NCI-H187 (cell line): ENCODE results near the gene THOC2.
A peak's percentile ranks its signal among the peaks of the same experiment; 100 is the strongest.
"Not testable (repeated sequence)": the region's sequence is repeated elsewhere in the genome, so short reads cannot be mapped to it uniquely, and the experiment has no call there.

Experiments
- DNase-seq, 2 experiments: peaks; one replicate each; lab custom pipeline; 2025; lab: John Stamatoyannopoulos, UW

Gene THOC2

DNA sequence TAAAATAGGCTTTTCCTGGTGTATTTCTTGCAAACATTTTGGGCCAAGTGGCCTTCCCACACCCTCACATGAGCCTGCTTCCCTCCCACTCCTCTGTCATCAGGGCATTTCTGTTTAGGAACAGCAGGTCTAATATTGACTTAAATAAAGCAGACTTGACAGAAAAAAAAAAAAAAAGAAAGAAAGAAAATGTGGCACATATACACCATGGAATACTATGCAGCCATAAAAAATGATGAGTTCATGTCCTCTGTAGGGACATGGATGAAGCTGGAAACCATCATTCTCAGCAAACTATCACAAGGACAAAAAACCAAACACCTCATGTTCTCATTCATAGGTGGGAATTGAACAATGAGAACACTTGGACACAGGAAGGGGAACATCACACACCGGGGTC is 2.3 kb upstream of the THOC2 start:
- DNase-seq: not testable (repeated sequence)

DNA sequence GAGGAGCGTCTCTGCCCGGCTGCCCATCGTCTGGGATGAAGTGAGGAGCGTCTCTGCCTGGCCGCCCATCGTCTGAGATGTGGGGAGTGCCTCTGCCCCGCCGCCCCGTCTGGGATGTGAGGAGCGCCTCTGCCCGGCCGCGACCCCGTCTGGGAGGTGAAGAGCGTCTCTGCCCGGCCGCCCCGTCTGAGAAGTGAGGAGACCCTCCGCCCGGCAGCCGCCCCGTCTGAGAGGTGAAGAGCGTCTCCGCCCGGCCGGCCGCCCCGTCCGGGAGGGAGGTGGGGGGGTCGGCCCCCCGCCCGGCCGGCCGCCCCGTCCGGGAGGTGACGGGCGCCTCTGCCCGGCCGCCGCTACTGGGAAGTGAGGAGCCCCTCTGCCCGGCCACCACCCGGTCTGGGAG is 1.2 kb upstream of the THOC2 start:
- not testable (repeated sequence) for DNase-seq

DNA sequence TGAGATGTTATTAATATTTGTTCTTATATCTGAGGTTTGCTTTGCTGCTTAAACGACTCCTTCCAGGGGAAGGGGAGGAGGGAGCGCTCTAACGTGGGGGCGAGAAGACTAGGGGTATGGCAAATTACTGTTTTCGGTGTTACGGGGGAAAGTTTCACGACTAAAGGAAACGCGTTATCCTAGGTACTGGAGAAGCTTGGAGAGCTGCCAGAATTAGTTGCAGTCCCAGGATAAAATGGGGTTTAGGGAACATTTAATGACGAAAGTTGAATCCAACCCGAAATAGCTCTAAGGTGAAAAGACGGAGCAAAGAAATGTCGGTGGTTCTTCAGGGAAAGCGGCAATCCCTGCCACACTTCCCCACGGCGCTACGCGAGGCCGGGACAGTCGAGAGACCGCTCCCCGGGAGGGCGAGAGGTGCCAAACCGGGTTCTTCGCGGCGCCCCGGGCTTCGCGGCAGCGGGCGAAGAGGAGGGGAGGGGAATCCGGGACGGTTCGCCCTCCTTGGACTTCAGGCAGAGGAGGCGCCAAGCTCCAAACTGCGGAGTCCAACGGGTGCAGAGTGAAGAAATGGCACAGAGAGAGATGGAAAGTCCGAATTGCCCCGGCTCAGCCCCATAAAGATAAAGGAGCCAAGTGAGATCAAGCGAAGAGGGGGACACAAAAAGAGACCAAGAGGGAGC is 724 bp downstream of the THOC2 start:
- no peak for DNase-seq

DNA sequence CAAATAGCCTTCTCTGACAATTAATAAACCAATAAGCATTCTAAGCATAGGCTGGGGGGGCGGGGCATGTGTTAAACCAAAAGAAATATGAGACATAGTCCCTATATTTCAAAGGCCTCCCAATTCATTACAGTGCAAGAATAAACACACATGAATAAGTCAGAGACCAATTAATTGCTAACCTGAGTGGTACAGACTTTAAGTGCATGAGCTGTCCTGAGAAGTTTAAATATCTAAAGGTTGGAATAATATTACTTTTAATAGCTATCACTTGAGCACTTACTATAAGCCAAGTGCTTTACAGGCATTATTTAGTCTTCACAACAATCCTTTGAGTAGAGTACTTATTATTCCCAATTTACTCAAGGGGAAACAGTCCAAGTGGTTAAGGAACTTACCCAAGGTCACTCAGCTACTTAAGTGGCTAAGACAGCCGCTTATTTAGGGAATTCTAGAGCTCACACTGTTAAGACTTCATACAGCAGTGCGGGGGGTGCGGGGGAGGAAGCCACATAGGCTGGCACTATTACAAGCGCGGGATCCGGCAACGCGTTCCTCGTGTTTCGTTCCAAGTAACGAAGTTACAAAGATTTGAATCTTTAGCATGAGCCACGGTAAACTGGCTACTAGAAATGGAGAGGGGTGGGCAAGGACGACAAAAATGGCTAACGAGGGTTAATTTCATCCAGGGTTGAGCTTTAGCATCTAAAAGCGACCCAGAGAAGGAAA is 1.4 kb downstream of the THOC2 start:
- DNase-seq: no peak

DNA sequence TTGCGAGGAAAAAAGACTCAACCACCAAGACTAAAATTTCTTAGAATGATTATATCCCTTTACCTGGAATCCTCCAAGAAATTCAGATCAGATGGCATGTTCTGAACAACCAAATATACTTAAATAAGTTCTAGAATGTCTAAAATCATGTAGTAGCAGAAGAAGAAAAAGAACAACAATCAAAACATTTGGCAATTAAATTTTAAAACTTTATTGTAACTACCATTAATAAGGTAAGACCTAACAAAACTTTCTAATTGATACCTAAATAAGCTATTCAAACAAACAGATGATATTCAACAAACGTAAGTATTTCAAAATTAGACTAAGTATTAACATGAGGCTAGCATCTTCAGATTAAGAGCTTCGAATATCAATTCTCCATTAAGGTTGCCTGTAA is 4.3 kb downstream of the THOC2 start:
- no peak for DNase-seq

DNA sequence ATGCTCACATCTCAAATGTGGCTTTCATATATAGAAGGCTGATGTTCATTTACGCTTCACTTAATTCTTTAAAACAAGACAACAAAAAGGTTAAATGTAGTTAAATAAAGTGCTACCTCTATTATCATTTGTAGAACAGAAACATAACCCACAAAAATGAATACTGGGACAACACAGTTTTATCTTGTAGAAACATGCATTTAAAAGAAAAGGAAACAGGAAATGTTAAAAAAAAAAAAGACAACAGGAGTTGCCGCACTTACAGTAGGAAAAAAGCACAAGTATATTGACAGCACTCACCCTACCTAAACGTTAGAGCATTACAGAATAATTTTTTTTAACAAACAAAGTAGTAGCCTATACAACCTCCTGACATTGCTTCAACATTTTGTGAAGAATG is 4.8 kb downstream of the THOC2 start:
- DNase-seq: no peak

DNA sequence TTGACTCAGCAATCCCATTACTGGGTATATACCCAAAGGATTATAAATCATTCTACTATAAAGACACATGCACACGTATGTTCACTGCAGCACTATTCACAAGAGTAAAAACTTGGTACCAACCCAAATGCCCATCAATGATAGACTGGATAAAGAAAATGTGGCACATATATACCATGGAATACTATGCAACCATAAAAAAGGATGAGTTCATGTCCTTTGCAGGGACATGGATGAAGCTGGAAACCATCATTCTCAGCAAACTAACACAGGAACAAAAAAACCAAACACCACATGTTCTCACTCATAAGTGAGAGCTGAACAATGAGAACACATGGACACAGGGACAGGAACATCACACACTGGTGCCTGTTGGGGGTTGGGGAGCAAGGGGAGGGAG is 10.7 kb downstream of the THOC2 start:
- DNase-seq: not testable (repeated sequence)

DNA sequence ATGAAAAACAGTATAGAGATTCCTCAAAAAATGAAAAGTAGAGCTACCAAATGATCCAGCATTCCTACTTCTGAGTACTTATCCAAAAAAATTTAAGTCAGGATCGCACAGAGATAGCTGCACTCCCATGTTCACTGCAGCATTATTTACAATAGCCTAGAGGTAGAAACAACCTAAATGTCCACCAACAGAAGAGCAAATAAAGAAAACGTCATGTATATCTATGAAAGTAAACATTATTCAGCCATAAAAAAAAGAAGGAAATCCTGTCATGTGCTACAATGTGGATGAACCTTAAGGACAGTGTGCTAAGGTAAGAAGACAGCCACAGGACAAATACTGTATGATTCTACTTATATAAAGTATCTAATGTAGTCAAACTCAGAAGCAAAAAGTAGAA is 12.4 kb downstream of the THOC2 start:
- no peak for DNase-seq

DNA sequence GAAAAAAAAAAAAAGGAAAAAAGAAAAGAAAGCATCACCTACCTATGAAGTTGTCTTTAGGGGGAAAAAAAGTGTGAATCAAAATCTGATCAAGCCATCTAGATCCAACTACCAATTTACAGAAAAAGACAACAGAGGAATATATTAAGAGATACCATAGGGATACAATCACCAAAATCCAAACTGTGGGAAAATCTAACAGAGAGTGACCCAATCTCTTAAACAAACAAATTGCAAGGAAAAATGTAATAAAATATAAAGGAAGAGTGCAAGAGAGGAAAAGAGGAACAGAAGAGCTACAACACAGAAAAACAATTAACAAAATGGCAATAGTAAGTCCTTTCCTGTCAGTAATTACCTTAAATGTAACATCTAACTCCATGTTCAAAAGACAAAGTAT is 19.0 kb downstream of the THOC2 start:
- DNase-seq: no peak

DNA sequence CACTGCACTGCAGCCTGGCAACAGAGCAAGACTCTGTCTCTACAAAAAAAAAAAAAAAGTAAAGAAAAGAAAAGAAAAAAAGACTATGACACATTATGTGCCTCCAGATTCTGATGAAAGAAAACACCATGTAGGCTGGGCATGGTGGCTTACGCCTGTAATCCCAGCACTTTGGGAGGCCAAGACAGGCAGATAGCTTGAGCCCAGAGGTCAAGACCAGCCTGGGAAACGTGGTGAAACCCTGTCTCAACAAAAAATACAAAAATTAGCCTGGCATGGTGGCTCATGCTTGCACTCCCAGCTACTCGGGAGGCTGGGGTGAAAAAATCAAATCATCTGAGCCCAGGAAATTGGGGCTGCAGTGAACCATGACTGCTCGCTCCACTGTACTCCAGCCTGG is 19.4 kb downstream of the THOC2 start:
- DNase-seq: no peak

DNA sequence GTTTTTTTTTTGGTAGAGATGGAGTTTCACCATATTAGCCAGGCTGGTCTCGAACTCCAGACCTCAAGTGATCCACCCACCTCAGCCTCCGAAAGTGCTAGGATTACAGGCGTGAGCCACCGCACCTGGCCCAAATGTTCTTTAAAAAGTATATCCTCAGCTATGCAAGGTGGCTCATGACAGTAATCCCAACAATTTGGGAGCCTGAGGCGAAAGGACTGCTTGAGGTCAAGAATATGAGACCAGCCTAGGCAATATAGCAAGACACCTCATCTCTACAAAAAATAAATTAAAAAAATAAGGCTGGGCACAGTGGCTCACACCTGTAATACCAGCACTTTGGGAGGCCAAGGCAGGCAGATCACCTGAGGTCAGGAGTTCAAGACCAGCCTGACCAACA is 21.7 kb downstream of the THOC2 start:
- not testable (repeated sequence) for DNase-seq

DNA sequence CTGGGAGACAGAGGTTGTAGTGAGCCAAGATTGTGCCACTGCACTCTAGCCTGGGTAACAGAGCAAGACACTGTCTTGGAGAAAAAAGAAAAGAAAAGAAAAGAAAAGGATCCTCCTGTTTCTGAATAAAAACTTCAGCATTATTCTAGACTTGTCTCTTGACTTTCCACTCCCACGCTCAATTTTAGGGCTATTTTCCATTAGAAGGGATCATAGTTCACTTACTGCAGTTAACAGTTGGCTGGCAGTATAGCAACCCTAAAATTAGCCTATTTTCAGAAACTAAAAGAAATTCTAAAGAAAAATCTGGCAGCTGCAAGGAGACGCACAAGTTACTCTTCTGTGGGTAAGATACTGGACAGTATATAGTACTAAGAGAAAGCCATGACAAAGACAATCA is 28.1 kb downstream of the THOC2 start:
- no peak for DNase-seq

DNA sequence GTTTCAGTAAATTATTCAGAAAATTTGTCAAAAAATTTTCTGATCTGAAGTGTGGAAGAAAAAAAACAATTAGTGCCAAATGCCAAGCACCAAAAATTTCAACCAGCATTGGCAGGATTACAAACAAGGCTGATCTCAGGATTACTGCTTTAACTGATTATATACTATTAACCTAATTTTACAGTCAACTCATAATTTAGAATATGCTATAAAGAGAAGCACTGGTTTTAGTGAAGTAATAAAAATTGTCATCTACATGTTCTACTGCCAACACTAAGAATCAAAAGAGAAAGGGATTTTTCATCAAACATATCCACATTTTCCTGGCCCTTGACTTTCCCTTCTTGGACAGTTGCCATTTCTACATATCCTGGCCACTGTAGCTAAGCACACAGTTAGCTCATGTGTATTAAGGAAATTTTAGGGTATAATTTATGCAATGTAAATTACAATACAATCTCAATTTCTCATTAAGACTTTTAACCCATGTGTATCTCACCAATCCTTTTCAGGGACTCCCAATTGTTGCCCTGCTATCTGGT is 33.8 kb downstream of the THOC2 start:
- DNase-seq: no peak

DNA sequence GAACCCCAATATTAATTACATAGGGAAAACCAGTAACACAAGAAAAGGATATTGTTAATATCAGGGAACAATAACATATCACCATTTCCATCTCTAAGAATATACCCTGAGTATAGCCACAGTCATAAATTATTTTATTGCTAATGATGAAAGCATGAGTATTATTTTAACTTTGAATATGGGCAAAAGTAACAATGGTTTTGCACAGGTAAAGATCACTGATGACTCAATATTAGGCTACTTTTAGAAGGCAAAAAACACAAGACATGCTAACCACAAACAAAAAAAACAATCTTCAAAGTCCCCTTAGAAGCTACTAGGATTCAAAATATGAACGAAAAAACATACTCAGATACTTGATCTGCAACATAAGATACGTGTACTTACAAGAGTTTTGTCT is 36.5 kb downstream of the THOC2 start:
- no peak for DNase-seq

DNA sequence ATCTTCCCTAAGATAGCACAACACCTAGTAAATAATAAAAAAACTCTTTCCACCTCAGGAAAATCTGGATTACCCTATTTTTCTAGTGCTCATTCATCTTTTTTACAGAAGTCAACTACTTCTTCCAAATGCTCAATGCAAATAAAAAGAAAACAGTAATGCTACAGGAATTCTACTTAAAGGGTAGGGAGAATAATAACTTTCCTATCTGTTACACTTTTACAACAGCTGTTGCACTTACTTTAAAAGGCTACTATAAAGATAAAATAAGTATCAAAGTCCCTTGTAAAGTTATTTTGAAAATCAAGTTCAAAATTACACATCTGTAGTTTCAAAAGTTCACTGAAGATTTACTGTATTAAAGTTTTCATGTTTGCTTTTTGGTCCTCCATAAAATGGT is 37.6 kb downstream of the THOC2 start:
- DNase-seq: no peak

DNA sequence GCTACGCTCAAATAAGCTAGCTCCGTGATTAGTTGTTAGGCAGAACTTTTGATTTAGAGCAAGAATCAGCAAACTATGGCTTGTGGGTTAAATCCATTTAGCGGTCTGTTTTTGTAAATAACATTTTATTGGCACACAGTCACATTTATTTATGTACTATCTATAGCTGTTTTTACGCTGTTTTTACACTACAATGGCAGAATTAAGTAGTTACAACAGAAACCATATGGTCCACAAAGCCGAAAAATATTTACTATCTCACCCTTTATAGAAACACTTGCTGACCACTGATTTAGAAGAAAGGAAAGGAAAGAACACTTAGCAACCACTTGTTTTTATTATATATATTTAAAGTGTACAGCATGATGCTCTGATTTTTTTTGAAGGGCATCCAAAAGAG is 41.1 kb downstream of the THOC2 start:
- no peak for DNase-seq

DNA sequence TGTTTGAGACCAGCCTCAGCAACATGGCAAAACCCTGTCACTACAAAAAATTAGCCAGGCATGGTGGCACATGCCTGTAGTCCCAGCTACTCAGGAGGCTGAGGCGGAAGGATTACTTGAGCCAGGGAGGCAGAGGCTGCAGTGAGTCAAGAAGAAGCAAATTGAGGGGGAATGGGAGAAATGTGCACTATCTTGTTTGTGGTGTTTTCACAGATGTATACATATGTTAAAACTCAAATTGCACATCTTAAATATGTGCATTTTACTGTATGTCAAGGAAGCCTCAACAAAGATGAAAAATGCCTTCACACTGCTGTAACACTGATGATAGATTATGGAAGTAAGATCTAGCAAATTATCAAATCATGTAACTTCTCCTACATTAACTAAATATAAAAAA is 44.3 kb downstream of the THOC2 start:
- DNase-seq: no peak

DNA sequence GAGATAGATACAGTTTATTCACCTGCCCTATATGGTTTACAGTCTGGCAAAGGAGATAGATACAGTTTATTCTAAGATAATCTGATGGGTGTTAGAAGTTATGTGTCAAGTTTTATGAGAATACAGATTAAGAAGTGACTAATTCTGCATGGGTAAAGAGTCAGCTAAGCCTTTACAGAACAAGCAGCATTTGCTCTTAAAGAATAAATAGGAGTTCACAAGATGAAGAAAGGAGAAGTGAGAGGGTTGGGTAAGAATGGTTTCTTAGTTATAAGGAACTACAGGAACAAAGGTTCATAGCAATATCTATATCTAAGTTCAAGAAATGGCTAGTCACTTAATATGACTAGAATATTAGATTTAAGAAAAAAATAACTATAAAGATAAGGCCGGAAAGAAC is 47.6 kb downstream of the THOC2 start:
- DNase-seq: no peak

DNA sequence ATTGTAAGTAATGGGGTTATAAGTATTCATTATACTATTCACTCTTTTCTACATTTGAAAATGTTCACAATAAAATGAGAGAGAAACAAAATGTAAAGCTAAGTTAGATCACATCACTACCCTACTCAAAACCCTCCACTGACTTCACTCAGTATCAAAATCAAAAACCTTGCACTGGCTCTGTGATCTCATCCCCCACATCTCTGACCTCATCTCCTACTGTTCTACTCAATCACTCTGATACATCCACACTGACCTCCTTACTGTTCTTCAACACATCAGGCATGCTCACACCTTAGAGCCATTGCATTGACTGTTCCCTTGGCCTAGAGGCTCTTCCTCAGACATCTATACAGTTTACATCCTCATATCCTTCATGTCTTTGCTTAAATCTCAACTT is 50.7 kb downstream of the THOC2 start:
- no peak for DNase-seq

DNA sequence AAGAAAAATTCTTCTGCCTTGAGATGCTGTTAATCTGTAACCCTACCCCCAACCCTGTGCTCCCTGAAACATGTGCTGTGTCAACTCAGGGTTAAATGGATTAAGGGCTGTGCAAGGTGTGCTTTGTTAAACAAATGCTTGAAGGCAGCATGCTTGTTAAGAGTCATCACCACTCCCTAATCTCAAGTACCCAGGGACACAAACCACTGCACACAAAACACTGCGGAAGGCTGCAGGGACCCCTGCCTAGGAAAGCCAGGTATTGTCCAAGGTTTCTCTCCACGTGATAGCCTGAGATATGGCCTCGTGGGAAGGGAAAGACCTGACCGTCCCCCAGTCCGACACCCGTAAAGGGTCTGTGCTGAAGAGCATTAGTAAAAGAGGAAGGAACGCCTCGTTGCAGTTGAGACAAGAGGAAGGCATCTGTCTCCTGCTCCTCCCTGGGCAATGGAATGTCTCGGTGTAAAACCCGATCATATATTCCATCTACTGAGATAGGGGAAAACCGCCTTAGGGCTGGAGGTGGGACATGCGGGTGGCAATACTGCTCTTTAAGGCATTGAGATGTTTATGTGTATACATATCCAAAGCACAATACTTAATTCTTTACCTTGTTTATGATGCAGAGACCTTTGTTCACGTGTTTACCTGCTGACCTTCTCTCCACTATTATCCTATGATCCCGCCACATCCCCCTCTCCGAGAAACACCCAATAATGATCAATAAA is 53.0 kb downstream of the THOC2 start:
- DNase-seq: peak in 1 of 2 experiments; percentile 1

DNA sequence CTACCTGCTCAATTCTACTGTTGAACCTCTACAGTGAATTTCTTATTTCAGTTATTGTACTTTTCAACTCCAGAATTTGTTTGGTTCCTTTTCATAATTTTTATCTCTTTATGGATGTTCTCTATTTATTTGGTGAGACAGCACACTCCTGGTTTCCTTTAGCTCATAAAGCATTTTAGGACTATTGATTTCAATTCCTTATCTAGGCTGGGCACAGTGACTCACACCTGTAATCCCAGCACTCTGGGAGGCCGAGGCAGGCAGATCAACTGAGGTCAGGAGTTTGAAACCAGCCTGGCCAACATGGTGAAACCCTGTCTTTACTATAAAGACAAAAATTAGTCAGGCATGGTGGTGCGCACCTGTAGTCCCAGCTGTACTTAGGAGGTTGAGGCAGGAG is 57.7 kb downstream of the THOC2 start:
- no peak for DNase-seq

DNA sequence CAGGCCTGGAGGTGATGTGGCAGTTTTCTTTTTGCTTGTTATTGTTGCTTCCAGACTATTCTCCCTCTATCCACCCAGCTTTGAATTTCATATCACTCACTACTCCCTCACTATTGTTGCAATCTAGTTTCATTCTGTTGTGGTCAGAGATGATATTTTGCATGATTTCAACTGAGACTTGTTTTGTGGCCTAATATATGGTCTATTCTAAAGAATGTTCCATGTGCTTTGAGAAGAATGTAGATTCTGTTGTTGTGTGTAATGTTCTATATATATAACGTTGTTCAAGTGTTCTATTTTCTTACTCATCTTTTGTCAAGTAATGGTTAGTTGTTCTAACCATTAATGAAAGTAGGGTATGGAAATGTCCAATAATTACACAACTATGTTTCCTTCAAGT is 59.0 kb downstream of the THOC2 start:
- no peak for DNase-seq

DNA sequence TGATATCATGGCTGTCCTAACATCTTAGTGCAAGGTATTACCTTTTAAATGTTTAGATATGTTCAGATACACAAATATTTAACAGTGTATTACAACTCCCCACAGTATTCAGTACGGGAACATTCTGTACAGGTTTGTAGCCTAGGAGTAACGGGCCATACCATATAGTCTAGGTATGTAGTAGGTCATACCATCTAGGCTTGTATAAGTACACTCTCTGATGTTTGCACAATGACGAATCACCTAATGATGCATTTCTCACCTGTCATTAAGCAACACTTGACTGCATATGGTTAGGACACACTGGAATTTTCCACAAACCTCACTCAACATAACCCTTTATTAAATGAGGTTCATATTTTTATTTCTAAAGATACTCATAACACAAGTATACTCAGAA is 67.7 kb downstream of the THOC2 start:
- no peak for DNase-seq
